ENCODE results near the gene INPP4A.

The INPP4A gene

GRCh38 chr2:98519156-98519555 is 74.5 kb downstream of the INPP4A start:
- H3K9ac ChIP-seq (ENCODE audit: low read length): no peak overlapping the region
- H3K27ac ChIP-seq (ENCODE audit: low read depth, low read length): no peak overlapping the region
- no peak overlapping the region for H3K4me3 ChIP-seq (ENCODE audit: low read length)
- H3K27me3 ChIP-seq (ENCODE audit: control insufficient read depth, insufficient read depth, low read length): no peaks in the 10 kb centered on the region
- H3K36me3 ChIP-seq (ENCODE audit: control insufficient read depth, insufficient read depth, low read length): peaks cover 3% of the 10 kb centered on the region
- H3K4me1 ChIP-seq (ENCODE audit: control insufficient read depth, insufficient read depth, low read length): peaks cover 15% of the 10 kb centered on the region

DNA sequence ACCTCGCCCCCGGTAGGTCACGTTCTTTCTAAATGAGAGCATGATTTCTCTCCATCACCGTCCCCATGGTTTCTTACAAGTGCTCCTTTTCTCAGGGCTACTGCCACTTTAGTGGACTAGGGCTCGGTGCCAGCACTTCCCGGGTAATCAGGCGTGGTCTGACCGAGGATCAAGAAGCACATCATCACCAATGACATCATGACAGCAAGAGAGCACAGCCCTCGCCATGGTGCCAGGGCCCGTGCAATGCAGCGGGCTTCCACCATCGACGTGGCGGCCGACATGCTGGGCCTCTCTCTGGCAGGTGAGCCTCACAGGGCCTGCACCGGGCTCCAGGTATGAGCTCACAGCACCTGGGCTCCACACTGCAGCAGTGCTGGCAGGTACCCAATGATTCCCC is 75.2 kb downstream of the INPP4A start:
- Histone ChIP-seq H3K4me3 (ENCODE audit: low read length) (no peak overlapping the region), H3K36me3 (ENCODE audit: control insufficient read depth, insufficient read depth, low read length) (peaks cover 3% of the 10 kb centered on the region), H3K4me1 (ENCODE audit: control insufficient read depth, insufficient read depth, low read length) (peaks cover 13% of the 10 kb centered on the region), H3K9ac (ENCODE audit: low read length) (no peak overlapping the region), H3K27me3 (ENCODE audit: control insufficient read depth, insufficient read depth, low read length) (no peaks in the 10 kb centered on the region), H3K27ac (ENCODE audit: low read depth, low read length) (no peak overlapping the region)

GRCh38 chr2:98520806-98521205 is 76.1 kb downstream of the INPP4A start:
- peaks cover 6% of the 10 kb centered on the region for H3K4me1 ChIP-seq (ENCODE audit: control insufficient read depth, insufficient read depth, low read length)
- H3K4me3 ChIP-seq (ENCODE audit: low read length): no peak overlapping the region
- no peaks in the 10 kb centered on the region for H3K27me3 ChIP-seq (ENCODE audit: control insufficient read depth, insufficient read depth, low read length)
- H3K9ac ChIP-seq (ENCODE audit: low read length): no peak overlapping the region
- peaks cover 3% of the 10 kb centered on the region for H3K36me3 ChIP-seq (ENCODE audit: control insufficient read depth, insufficient read depth, low read length)
- no peak overlapping the region for H3K27ac ChIP-seq (ENCODE audit: low read depth, low read length)

DNA sequence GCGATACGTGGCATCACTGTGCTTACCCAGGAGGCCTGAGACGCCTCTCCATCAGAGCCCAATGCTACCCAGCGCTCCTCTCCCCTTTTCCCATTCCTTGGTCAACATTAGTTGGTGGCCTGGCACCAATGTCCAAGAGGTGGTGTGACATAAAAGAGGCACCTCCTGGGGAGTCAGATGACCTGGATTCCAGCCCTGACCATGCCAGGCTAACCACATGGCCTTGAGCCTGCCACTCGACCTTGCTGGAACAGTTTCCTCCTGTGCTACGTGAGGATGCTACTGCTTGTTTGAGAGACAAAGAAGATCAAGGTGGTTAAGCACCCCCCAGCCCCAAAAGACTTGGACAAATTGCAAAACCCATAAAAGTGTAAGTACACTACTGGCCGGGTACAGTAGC is 76.6 kb downstream of the INPP4A start:
- no peak overlapping the region for H3K27ac ChIP-seq (ENCODE audit: low read depth, low read length)
- H3K4me3 ChIP-seq (ENCODE audit: low read length): no peak overlapping the region
- no peak overlapping the region for H3K9ac ChIP-seq (ENCODE audit: low read length)
- H3K4me1 ChIP-seq (ENCODE audit: control insufficient read depth, insufficient read depth, low read length): peaks cover 3% of the 10 kb centered on the region
- no peaks in the 10 kb centered on the region for H3K27me3 ChIP-seq (ENCODE audit: control insufficient read depth, insufficient read depth, low read length)
- H3K36me3 ChIP-seq (ENCODE audit: control insufficient read depth, insufficient read depth, low read length): peaks cover 3% of the 10 kb centered on the region

GRCh38 chr2:98522854-98523253 is 78.2 kb downstream of the INPP4A start:
- peaks cover 3% of the 10 kb centered on the region for H3K36me3 ChIP-seq (ENCODE audit: control insufficient read depth, insufficient read depth, low read length)
- H3K4me1 ChIP-seq (ENCODE audit: control insufficient read depth, insufficient read depth, low read length): peaks cover 3% of the 10 kb centered on the region
- H3K27ac ChIP-seq (ENCODE audit: low read depth, low read length): no peak overlapping the region
- no peak overlapping the region for H3K4me3 ChIP-seq (ENCODE audit: low read length)
- H3K9ac ChIP-seq (ENCODE audit: low read length): no peak overlapping the region
- no peaks in the 10 kb centered on the region for H3K27me3 ChIP-seq (ENCODE audit: control insufficient read depth, insufficient read depth, low read length)

DNA sequence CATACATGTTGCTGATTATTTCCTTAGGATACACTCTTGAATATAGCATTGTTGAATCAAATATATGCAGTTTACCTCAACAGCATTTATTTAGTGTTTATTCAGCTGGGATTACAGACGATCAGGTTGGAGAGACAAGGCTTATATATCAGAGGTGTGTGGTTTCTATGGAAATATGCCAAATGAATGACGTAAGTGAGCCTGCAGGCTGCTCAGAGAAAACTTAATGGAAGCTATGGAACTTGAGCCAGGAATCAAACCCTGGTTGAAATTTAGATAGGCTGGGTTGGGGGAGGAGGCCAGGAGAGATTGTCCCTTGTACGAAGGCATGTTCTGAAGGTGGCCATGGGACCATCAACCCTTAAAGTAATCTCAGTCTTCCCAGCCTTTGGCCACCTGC is 79.5 kb downstream of the INPP4A start:
- no peaks in the 10 kb centered on the region for H3K27me3 ChIP-seq (ENCODE audit: control insufficient read depth, insufficient read depth, low read length)
- H3K36me3 ChIP-seq (ENCODE audit: control insufficient read depth, insufficient read depth, low read length): peaks cover 3% of the 10 kb centered on the region
- H3K4me3 ChIP-seq (ENCODE audit: low read length): no peak overlapping the region

DNA sequence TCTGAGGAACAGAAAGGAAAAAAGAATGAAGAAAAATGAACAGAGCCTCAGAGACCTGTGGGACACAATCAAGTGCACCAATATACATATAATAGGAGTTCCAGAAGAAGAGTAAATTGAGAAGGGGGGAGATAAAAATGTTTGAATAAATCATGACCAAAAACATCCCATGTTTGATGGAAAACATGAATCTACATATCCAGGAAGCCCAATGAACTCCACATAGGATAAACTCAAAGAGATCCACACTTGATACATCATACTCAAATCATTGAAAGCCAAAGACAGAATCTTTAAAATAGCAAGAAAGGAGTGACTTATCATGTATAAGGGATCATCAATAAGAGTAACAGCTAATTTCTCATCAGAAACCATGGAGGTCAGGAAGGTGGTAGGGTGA is 83.7 kb downstream of the INPP4A start:
- no peak overlapping the region for H3K27ac ChIP-seq (ENCODE audit: low read depth, low read length)
- no peaks in the 10 kb centered on the region for H3K36me3 ChIP-seq (ENCODE audit: control insufficient read depth, insufficient read depth, low read length)
- H3K4me1 ChIP-seq (ENCODE audit: control insufficient read depth, insufficient read depth, low read length): no peaks in the 10 kb centered on the region
- no peak overlapping the region for H3K9ac ChIP-seq (ENCODE audit: low read length)
- H3K27me3 ChIP-seq (ENCODE audit: control insufficient read depth, insufficient read depth, low read length): no peaks in the 10 kb centered on the region
- no peak overlapping the region for H3K4me3 ChIP-seq (ENCODE audit: low read length)

More for the DNA sequence above, 79.5 kb downstream of the INPP4A start:
- H3K4me1 ChIP-seq (ENCODE audit: control insufficient read depth, insufficient read depth, low read length): peaks cover 1% of the 10 kb centered on the region
- no peak overlapping the region for H3K9ac ChIP-seq (ENCODE audit: low read length)
- no peak overlapping the region for H3K27ac ChIP-seq (ENCODE audit: low read depth, low read length)

DNA sequence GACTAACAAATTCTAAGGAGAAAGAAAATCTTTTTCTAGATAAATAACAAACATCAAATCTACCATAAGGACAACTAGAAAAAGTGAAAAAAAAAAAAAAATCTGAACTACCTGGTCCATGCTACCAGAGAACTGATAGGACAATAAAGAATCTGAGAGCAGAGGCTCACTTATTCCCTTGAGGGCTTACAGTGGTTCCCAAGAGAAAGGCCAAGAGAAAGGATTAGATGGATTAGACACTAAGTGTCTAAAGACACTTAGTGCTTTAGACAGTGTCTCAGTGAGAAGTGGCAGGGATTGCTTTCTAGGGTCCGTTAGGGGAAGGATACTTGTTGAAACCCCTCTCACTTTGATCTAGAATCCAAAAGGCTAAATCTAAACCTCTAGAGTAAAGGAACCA is 85.5 kb downstream of the INPP4A start:
- Histone ChIP-seq H3K27me3 (ENCODE audit: control insufficient read depth, insufficient read depth, low read length) (no peaks in the 10 kb centered on the region), H3K27ac (ENCODE audit: low read depth, low read length) (no peak overlapping the region), H3K4me3 (ENCODE audit: low read length) (no peak overlapping the region), H3K36me3 (ENCODE audit: control insufficient read depth, insufficient read depth, low read length) (no peaks in the 10 kb centered on the region), H3K4me1 (ENCODE audit: control insufficient read depth, insufficient read depth, low read length) (no peaks in the 10 kb centered on the region), H3K9ac (ENCODE audit: low read length) (no peak overlapping the region)

- Histone ChIP-seq H3K4me1 (ENCODE audit: control insufficient read depth, insufficient read depth, low read length) (no peaks in the 10 kb centered on the region), H3K36me3 (ENCODE audit: control insufficient read depth, insufficient read depth, low read length) (peaks cover 4% of the 10 kb centered on the region), H3K27me3 (ENCODE audit: control insufficient read depth, insufficient read depth, low read length) (no peaks in the 10 kb centered on the region), H3K9ac (ENCODE audit: low read length) (no peak overlapping the region), H3K27ac (ENCODE audit: low read depth, low read length) (no peak overlapping the region), H3K4me3 (ENCODE audit: low read length) (no peak overlapping the region)
These were observed 88.1 kb downstream of the INPP4A start for GRCh38 chr2:98532756-98533155.

GRCh38 chr2:98533547-98533946 is 88.9 kb downstream of the INPP4A start:
- no peaks in the 10 kb centered on the region for H3K27me3 ChIP-seq (ENCODE audit: control insufficient read depth, insufficient read depth, low read length)
- H3K4me3 ChIP-seq (ENCODE audit: low read length): no peak overlapping the region
- H3K36me3 ChIP-seq (ENCODE audit: control insufficient read depth, insufficient read depth, low read length): peaks cover 11% of the 10 kb centered on the region
- H3K9ac ChIP-seq (ENCODE audit: low read length): no peak overlapping the region
- H3K4me1 ChIP-seq (ENCODE audit: control insufficient read depth, insufficient read depth, low read length): no peaks in the 10 kb centered on the region
- H3K27ac ChIP-seq (ENCODE audit: low read depth, low read length): no peak overlapping the region

DNA sequence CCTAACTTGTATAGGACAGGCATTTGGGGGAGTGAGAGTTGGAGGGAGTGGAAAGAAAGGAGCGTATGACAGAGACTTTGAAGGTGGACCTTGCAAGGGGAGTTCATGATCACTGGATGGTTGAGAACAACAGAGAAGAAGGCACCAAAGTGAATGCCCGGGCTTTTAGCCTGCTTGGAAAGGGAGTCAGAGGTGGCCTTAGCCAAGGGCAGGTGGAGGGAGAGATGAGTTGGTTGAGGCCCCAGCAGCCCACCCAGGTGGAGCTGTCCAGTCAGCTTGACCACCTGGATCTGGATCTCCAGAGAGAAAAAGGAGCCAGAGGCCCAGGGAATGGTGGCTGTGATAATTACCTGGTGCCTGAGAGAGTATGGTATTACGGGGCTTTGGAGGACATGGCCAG is 90.1 kb downstream of the INPP4A start:
- H3K36me3 ChIP-seq (ENCODE audit: control insufficient read depth, insufficient read depth, low read length): peaks cover 21% of the 10 kb centered on the region
- no peaks in the 10 kb centered on the region for H3K27me3 ChIP-seq (ENCODE audit: control insufficient read depth, insufficient read depth, low read length)
- no peak overlapping the region for H3K27ac ChIP-seq (ENCODE audit: low read depth, low read length)
- no peak overlapping the region for H3K4me3 ChIP-seq (ENCODE audit: low read length)
- H3K4me1 ChIP-seq (ENCODE audit: control insufficient read depth, insufficient read depth, low read length): no peaks in the 10 kb centered on the region
- no peak overlapping the region for H3K9ac ChIP-seq (ENCODE audit: low read length)

GRCh38 chr2:98535971-98536677 is 91.5 kb downstream of the INPP4A start:
- Histone ChIP-seq H3K36me3 (ENCODE audit: control insufficient read depth, insufficient read depth, low read length) (peaks cover 21% of the 10 kb centered on the region), H3K9ac (ENCODE audit: low read length) (no peak overlapping the region), H3K4me1 (ENCODE audit: control insufficient read depth, insufficient read depth, low read length) (no peaks in the 10 kb centered on the region), H3K4me3 (ENCODE audit: low read length) (no peak overlapping the region), H3K27me3 (ENCODE audit: control insufficient read depth, insufficient read depth, low read length) (no peaks in the 10 kb centered on the region), H3K27ac (ENCODE audit: low read depth, low read length) (no peak overlapping the region)

- Histone ChIP-seq H3K27ac (ENCODE audit: low read depth, low read length) (no peak overlapping the region), H3K27me3 (ENCODE audit: control insufficient read depth, insufficient read depth, low read length) (no peaks in the 10 kb centered on the region), H3K4me3 (ENCODE audit: low read length) (no peak overlapping the region), H3K4me1 (ENCODE audit: control insufficient read depth, insufficient read depth, low read length) (no peaks in the 10 kb centered on the region), H3K36me3 (ENCODE audit: control insufficient read depth, insufficient read depth, low read length) (peaks cover 21% of the 10 kb centered on the region), H3K9ac (ENCODE audit: low read length) (no peak overlapping the region)
These were observed 92.9 kb downstream of the INPP4A start for GRCh38 chr2:98537390-98538126.

Measured in rectal smooth muscle tissue (tissue), 1 donor.